Motor neuron (in vitro differentiated cells): ENCODE data around the gene PPP1R16B. TPM values are rescaled to one million over a fixed set of nuclear protein-coding genes. Genes with fewer than 3 reads are reported as not detected.

Experiments used
- ATAC-seq, 8 experiments: fragments of 200-7000 bp; cut with Tn5 transposase; replicated peaks in 6 of 8; 2 replicates each; pipeline ENCODE4 v1.8.0; 2021; ENCODE audit warnings: mild to moderate bottlenecking in 8 of 8, moderate library complexity in 8 of 8
- H3K27ac ChIP-seq, 2 donors: fragments of 250-450 bp; sonication (Bioruptor Pico); 2 replicates each; pipeline ENCODE4 v1.9.0; 2021; ENCODE audit warnings: antibody characterized with exemption in 2 of 2, mild to moderate bottlenecking in 2 of 2, moderate library complexity in 1 of 2
- H3K4me1 ChIP-seq, 2 donors: fragments of 250-450 bp; sonication (Bioruptor Pico); replicated peaks in 1 of 2; 2 replicates each; pipeline ENCODE4 v1.6.1; 2021; ENCODE audit warnings: antibody characterized with exemption in 2 of 2, mild to moderate bottlenecking in 2 of 2, moderate library complexity in 1 of 2
- H3K4me3 ChIP-seq, 5 donors: fragments of 250-450 bp; sonication (Bioruptor Pico); 2 replicates each; pipeline ENCODE4 v1.9.0; 2021; ENCODE audit warnings: antibody characterized with exemption in 5 of 5, mild to moderate bottlenecking in 5 of 5, moderate library complexity in 4 of 5
- whole genome bisulfite sequencing, 10 experiments: fragments of 450-650 bp; shearing (Covaris generic); methylation state at CpG; one replicate each; pipeline ENCODE4 v1.0.0; 2022; 5-methylcytosine and 5-hydroxymethylcytosine counted together
- in situ Hi-C, 9 experiments: fragments of 400-800 bp; cut with MboI; loops; one replicate each; pipeline ENCODE4 v1.15.0; 2021; ENCODE audit warnings: low sequenced_read_pairs in 9 of 9, low pct_unique_long_range_greater_than_20kb in 2 of 9; ENCODE audit not compliant: unreplicated experiment in 9 of 9
- total RNA-seq, 8 experiments: library from RNA; unstranded; fragments of 300-600 nt; gene quantifications; 2 replicates each; pipeline versions ENCODE4 v1.2.3 to v1.2.4, GENCODE V29; 2022

PPP1R16B gene
- total RNA-seq, 8 experiments from 2014 or later = 0.14 to 3.7 (median 2.6) TPM

GRCh38 chr20:38882600-38882999 is 77.1 kb downstream of the PPP1R16B start:
- H3K4me1 ChIP-seq = no peaks in the 10 kb centered on the region
- in situ Hi-C loops = no loop called here
- no peak for ATAC-seq
- H3K4me3 ChIP-seq = no peak overlapping the region
- H3K27ac ChIP-seq = no peak overlapping the region
- WGBS, 10 experiments = 17 to 86% (median 68%) methylated on average over 1 to 2 of the region's 2 CpGs; no CpG with 5 or more reads in 2 of the 10 experiments

DNA sequence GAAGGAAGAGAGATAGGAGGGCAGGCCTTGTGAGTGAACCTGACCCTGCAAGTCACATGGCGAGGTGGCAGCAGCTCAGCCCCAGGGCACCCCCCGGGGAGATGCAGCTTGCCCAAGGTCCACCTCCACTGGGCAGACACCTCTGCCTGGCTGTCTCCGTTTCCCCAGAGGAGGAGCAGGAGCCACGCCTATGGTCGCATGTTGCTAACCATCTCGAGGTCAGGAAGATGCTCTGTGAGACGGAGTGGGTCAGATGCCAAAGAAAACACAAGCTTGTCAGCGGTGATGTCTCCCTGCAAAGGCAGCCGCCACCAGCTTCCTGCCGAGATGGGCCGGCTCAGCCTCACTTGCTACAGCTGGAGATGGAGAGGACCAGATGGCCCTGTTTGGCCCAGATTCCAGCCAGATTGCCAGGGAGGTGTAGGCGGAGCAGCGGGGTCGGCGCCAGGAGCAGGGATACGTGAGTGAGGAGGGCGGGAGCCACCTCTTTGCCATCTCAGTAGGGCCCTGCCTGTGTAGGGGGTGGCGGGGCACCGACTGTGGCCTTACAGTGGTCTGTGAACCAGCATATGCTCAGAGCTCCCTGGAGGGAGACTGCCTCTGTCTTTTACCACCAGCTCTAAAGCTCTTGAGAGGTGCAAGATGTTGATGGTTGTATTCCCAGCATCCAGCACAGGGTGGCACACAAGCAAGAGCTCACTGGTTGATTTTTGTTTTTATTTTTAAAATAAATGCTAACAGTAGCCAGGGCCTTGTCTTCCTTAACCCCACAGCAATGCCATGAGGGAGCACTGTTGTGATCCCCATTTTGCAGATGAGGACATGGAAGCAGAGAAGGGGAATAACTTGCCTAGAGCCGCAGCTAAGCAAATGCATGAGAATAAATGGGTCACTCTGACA is 77.8 kb downstream of the PPP1R16B start:
- WGBS, 10 experiments = 4 to 100% (median 78%) methylated on average over 1 to 7 of the region's 20 CpGs; no CpG with 5 or more reads in 2 of the 10 experiments

DNA sequence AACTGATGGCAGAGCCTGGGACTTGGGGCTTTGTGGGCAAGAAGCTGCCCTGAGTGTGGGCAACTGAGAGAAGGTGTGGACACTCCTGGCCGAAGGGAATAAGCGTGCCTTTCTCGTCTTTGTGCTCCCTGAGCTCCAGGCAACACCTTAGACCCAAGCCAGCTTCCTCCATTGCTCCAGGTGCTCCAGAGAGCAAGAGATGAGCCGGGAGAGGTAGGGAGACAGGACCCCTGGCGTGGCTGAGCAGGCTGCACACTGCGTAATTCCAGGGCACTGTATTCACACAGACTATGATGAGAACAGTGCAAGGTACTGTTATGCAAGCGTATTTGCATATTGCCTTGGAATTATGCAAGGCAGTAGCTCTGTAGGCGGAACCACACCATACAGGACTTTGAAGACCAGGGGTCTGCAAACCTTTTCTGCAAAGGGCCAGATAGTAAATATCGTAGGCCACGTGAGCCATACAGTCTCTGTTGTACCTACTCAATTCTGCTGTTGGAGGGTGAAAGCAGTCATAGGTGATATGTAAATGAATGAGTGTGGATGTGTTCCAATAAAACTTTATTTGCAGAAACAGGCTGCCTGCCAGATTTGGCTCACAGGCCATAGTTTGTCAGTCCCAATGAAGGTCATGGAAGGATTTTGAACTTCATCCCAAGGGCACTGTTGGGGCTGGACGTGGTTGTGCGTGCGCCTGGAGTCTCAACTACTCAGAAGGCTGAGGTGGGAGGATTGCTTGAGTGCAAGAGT is 78.7 kb downstream of the PPP1R16B start:
- ATAC-seq = peak in 5 of 8 experiments; percentile 27 to 88 (median 75)
- WGBS, 10 experiments = 17 to 89% (median 66%) methylated on average over 1 to 11 of the region's 13 CpGs; no CpG with 5 or more reads in 2 of the 10 experiments
- no peak overlapping the region for H3K4me3 ChIP-seq
- in situ Hi-C loops = no loop called here
- H3K27ac ChIP-seq = no peak overlapping the region
- no peaks in the 10 kb centered on the region for H3K4me1 ChIP-seq

More for the DNA sequence above, 77.8 kb downstream of the PPP1R16B start:
- ATAC-seq = peak in 1 of 8 experiments; percentile 33
- in situ Hi-C loops = no loop called here
- Histone ChIP-seq H3K27ac (no peak overlapping the region), H3K4me3 (no peak overlapping the region), H3K4me1 (no peaks in the 10 kb centered on the region)

DNA sequence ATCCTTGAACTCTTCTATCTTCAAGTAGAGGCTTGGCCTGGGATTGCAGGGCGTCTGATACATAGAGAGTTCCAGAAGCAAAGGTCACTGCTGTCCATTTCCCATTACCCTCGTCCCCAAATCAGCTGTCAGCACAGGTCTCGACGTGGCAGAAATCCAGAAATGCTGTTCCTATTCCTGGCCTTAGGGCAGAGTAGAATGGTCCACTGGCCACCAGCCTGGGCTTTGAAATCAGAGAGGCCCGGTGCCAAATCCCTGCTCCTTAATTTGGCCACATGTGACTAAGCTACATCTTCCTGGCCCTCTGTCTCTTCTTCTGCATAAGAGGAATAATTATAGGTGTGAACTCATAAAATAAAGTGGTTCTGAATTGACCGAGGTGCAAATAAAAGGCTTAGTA is 79.9 kb downstream of the PPP1R16B start:
- Histone ChIP-seq H3K4me3 (no peak overlapping the region), H3K4me1 (peaks cover 8 to 10% of the 10 kb centered on the region in 2 donors), H3K27ac (no peak overlapping the region)
- 46 to 100% (median 80%) methylated on average over 1 to 5 of the region's 6 CpGs; no CpG with 5 or more reads in 2 of the 10 experiments for WGBS, 10 experiments
- no peak for ATAC-seq
- in situ Hi-C loops = no loop called here

DNA sequence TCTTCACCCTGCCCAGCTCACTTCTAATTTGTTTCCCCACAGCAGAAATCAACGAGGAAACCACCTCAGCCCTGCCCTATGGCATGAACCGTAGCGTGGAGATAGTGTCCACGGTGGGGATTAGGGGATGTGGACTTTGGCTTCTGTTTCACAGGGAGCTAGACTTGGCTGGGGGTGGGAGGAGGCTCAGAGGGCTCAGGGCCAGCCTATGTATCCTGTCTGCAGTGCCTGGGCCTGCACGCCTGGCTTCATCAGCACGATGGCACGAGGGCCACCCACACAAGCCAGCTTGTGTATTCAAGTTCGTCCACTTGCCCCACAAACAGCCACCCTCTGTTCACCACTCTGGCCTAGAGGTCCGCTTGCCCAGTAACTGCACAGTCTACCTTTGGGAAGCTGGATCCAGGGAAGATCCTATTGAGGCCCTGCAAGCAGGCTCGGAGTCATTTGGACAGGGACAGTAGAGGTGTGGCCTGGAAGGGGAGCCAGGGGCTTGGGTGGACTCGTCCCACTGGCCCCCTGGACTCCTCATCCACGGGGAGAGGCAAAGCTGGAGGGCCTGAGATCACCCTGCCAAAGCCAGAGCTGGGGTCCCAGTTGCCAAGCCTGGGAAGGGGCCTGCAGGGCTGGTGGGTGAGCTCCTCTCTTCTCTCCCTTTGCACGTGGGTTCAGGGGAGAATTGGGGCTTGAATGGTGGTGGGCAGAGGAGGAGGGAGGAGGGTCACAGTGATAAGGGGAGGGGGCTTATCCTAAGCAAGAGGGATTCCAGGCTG is 82.7 kb downstream of the PPP1R16B start:
- Histone ChIP-seq H3K4me3 (no peak overlapping the region), H3K27ac (no peak overlapping the region), H3K4me1 (peaks cover 10 to 20% of the 10 kb centered on the region in 2 donors)
- ATAC-seq = no peak
- in situ Hi-C loops = no loop called here
- WGBS, 10 experiments = 0 to 100% (median 80%) methylated on average over 1 to 3 of the region's 13 CpGs; no CpG with 5 or more reads in 5 of the 10 experiments

- no peak overlapping the region for H3K4me3 ChIP-seq
- ATAC-seq = no peak
- H3K4me1 ChIP-seq = peaks cover 15 to 28% of the 10 kb centered on the region in 2 donors
- whole genome bisulfite sequencing, 10 experiments = 40 to 100% (median 60%) methylated on average over 1 to 2 of the region's 2 CpGs; no CpG with 5 or more reads in 5 of the 10 experiments
- H3K27ac ChIP-seq = no peak overlapping the region
- in situ Hi-C loops = no loop called here
These were observed 83.6 kb downstream of the PPP1R16B start for GRCh38 chr20:38889050-38889449.

DNA sequence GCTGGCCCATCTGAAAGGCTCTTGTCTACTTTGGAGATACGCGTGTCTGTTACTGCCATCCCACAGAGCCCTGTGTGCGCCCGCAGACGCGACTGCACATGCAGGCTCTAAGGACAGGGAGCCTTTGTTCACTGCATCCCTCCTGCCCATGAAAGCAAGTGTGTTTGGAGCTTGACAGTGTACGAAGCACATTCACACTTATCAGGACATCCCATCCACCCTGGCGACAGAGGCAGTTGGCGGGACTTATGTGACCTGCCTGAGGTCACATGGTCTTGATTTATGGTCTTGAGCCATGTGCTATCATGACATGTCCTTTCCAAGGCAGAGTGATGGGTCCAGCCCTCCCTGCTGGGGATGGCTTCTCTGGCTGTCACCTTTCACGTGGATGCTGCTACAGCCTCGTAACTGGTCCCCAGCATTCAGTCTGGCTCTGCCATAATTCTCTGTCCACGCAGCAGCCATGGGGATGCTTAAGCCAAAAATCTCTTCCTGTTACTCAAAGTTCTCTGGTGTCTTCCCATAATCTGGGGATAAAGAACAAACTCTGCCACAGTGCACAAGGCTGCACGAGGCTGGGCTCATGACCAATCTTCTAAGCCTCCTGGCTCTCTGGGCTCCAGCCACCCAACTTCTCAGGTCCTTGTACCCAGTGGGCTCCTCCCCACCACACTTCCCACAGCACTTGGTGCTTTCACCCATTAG is 84.4 kb downstream of the PPP1R16B start:
- H3K4me1 ChIP-seq = peaks cover 15 to 28% of the 10 kb centered on the region in 2 donors
- WGBS, 10 experiments = 0 to 90% (median 38%) methylated on average over 1 to 7 of the region's 13 CpGs; no CpG with 5 or more reads in 3 of the 10 experiments
- ATAC-seq = peak in 5 of 8 experiments; percentile 26 to 71 (median 62)
- peak overlapping the region in 1 of 2 donors; percentile 14 for H3K27ac ChIP-seq
- H3K4me3 ChIP-seq = no peak overlapping the region
- in situ Hi-C loops = loop anchor here in 1 of 9 experiments (10.0 kb wide), 1 partner anchor 245 kb away; no protein-coding TSS in a partner anchor

- in situ Hi-C loops = loop anchor here in 1 of 9 experiments (10.0 kb wide), 1 partner anchor 246 kb away; no protein-coding TSS in a partner anchor
- Histone ChIP-seq H3K4me3 (no peak overlapping the region), H3K4me1 (peaks cover 15 to 28% of the 10 kb centered on the region in 2 donors), H3K27ac (no peak overlapping the region)
- WGBS, 10 experiments = 17 to 89% (median 40%) methylated on average over 1 of the region's 3 CpGs; no CpG with 5 or more reads in 5 of the 10 experiments
- ATAC-seq = no peak
These were observed 85.0 kb downstream of the PPP1R16B start for GRCh38 chr20:38890497-38890818.

DNA sequence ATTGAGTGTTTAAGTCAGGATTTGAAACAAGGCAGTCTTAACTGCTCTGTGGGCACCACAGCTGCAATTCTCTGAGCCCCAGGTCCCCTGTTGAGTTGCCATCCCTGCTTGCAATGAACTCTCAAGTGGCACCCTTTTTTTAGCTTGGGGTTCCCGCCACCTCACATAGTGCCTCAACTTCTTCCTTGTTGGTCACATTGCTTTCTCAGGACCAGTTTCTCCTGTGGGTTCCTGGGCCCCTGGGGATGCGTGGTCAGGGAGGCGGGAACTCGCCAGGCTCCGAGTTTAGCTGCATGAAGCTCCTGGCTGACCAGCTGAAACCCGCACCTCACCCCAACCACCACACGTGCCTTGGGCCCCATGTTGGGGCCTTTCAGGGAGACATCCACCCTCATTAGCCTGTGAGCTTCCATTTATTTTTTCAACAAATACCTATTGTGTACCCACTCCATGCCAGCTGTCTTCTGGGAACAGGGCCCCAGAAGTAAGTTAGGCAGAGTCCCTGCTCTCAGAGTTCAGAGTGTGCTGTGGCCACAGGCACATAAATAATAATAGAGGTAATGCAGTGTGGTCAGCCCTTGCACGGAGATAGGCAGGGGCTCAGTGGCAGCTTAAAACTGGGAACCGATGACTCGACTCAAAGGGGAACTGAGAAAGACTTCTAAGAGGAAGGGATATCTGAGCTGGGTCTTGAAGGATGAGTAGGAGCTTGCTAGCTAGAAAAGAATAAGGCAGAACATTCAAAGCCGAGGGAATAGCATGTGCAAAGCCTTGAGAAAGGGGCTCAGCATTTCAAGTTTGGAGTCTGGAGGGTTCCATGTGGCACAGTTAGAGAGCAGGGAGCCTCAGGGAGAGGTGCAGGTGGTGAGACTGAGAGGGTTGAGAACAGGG is 86.8 kb downstream of the PPP1R16B start:
- no peak for ATAC-seq
- 43 to 95% (median 86%) methylated on average over 1 to 10 of the region's 11 CpGs; no CpG with 5 or more reads in 2 of the 10 experiments for WGBS, 10 experiments
- in situ Hi-C loops = loop anchor here in 1 of 9 experiments (10.0 kb wide), 1 partner anchor 248 kb away; no protein-coding TSS in a partner anchor
- H3K4me3 ChIP-seq = no peak overlapping the region
- H3K27ac ChIP-seq = no peak overlapping the region
- peaks cover 15 to 28% of the 10 kb centered on the region in 2 donors for H3K4me1 ChIP-seq

GRCh38 chr20:38893056-38893564 is 87.6 kb downstream of the PPP1R16B start:
- in situ Hi-C loops = loop anchor here in 1 of 9 experiments (10.0 kb wide), 1 partner anchor 248 kb away; no protein-coding TSS in a partner anchor
- Histone ChIP-seq H3K4me1 (peaks cover 15 to 28% of the 10 kb centered on the region in 2 donors), H3K4me3 (no peak overlapping the region), H3K27ac (no peak overlapping the region)
- WGBS, 10 experiments = 0 to 60% (median 39%) methylated on average over 1 to 4 of the region's 6 CpGs; no CpG with 5 or more reads in 2 of the 10 experiments
- peak in 1 of 8 experiments; percentile 54 for ATAC-seq
